GM18907 (cell line): ENCODE data around the gene CC2D1A.
"Not testable (repeated sequence)": the region's sequence is repeated elsewhere in the genome, so short reads cannot be mapped to it uniquely, and the experiment has no call there.

Experiments used
- ATAC-seq: cut with Tn5 transposase; IDR thresholded peaks from one replicate; pipeline ENCODE4 v1.9.1; 2021; ENCODE audit warnings: mild to moderate bottlenecking, moderate library complexity; ENCODE audit not compliant: unreplicated experiment

The CC2D1A gene

DNA sequence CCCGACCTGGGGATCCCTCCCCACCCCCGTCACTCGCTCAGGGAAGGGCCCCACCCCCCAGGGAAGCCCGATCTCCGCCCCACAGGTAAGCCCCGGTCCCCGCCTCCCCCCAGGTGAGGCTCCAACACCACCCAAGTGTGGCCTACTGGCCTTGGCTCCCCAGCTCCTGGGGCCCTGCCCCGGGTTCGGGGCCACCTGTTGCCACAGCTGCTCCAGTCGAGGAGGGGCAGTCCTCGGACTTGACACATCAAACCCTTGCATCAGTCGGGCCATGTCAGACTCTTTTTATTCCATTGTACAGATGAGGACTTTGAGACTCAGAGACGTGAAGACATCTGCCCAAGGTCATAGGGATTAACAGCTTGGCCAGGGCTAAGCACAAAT, 512 bp downstream of the CC2D1A start:
- no peak for ATAC-seq

DNA sequence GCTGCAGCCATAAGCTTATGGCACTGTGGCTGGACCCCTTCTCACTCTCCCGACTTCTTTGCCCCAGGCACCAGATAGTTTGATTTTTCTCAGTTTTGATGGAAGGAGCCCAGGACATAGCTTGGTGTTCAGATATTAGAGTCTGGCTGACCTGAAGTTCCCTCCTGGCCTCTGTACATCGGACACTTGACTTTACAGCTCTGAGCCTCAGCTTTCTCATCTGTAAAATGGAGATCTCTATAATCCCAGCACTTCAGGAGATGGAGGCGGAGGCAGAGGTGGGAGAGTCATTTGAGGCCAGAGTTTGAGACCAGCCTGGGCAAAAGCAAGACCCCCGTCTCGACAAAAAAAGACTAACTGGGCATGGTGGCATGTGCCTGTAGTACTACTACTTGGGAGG, 909 bp downstream of the CC2D1A start:
- ATAC-seq: no peak

DNA sequence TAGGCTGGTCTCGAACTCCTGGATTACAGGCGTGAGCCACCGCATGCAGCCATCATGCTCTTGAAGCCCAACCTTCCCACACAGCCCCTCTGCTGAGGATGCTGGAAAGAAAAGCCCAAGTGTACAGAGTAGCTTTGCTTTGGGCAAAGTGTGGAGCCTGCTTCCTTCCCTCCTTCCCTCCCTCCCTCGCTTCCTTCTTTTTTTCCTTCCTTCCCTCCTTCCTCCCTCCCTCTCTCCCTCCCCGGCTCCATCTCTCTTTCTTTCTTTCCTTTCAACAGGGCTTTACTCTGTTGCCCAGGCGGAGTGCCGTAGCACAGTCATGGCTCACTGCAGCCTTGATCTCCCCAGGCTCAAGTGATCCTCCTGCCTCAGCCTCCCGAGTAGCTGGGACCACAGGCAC, 2.7 kb downstream of the CC2D1A start:
- no peak for ATAC-seq

DNA sequence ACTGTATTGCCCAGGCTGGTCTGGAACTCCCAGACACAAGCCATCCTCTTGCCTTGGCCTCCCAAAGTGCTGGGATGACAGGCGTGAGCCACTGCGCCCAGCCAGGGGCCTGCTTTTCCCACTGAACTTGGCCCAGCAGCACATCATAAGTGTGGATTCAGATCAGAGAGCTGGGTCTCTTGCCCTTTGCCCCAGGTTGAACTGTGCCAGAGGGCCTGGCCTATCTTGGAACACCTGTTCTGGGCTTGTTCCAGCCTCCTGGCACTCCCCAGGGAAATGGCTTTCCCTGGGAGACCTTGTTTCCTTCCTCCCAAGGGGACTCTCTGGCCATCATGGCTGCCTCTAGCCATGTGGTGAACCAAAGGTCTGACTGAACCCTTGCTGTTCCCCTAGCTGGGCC, 3.4 kb downstream of the CC2D1A start:
- ATAC-seq: no peak

DNA sequence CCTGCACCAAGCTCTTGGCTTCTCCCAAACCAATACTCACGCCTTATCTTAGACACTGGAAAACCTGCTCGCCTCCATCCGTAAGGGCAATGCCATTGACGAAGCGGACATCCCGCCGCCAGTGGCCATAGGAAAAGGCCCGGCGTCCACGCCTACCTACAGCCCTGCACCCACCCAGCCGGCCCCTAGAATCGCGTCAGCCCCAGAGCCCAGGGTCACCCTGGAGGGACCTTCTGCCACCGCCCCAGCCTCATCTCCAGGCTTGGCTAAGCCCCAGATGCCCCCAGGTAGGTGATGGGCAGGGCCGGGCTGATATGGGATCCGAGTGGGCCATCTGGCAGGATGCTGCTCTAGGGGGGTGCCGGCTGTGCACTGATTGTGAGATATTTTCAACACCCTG, 7.4 kb downstream of the CC2D1A start:
- ATAC-seq: no peak

DNA sequence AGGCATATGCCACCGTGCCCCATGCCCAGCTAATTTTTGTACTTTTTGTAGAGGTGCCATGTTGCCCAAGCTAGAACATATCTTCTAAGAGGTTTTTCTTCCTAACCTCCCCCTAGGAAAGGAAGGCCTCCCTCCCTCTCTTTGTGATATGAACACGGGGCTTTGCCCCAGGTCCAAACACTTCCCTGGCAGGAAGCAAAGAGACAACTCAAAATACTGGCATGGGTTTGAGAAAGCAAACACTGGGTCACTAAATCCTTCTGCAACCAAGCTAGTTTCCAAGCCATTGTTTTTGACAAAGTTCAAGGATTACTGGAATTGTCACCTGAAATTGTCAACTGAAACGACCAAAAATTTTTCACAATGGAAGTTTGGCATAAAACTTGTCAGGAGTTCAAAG, 8.8 kb downstream of the CC2D1A start:
- ATAC-seq: no peak

DNA sequence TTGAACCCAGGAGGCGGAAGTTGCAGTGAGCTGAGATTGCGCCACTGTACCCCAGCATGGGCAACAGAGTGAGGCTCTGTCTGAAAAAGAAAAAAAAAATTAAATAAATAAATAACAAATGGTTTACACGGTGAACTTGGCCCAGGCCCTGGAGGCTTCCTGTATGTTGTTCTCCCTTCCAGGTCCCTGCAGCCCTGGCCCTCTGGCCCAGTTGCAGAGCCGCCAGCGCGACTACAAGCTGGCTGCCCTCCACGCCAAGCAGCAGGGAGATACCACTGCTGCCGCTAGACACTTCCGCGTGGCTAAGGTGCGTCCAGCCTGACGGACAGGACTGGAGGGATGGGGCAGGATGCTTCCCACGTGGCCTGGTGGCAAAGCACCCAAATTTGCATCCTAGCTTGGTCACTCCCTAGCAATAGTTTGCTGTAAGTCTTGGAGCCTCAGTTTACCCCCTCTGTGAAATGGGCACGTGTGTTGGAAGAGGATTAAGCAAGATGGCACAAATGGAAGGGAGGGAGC, 11.9 kb downstream of the CC2D1A start:
- ATAC-seq: no peak

DNA sequence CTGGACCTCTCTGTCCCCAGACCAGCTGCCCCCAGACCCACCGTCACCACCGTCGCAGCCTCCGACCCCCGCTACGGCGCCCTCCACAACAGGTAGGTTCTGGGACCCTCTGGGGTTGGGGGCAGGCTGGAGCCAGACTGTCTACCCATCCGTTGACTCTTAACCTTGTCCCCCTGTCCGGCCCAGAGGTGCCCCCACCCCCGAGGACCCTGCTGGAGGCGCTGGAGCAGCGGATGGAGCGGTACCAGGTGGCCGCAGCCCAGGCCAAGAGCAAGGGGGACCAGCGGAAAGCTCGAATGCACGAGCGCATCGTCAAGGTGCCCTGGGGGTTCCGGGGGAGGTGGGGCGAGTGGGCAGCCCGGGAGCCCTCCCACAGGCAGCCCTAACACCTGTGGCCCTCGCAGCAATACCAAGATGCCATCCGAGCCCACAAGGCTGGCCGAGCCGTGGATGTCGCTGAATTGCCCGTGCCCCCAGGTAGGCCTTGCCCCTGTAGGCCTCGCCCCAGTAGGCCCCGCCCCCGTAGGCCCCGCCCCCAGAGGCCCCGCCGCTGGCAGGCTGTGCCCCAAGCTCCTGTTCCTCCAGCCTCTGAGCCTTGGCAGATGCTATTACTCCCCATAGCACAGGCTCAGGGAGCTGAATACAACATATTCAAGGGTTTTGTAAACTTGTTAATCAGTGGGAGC, 12.9 kb downstream of the CC2D1A start:
- ATAC-seq: no peak

DNA sequence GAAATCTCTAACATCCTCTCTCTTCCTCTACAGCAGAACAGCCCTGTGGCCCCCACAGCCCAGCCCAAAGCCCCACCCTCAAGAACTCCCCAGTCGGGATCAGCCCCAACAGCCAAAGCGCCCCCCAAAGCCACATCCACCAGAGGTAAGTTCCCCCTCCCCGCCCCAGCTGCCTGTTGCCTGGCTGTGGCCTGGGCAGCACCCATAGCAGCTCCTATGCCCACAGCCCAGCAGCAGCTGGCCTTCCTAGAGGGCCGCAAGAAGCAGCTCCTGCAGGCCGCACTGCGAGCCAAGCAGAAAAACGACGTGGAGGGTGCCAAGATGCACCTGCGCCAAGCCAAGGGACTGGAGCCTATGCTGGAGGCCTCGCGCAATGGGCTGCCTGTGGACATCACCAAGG, 14.5 kb downstream of the CC2D1A start:
- no peak for ATAC-seq

DNA sequence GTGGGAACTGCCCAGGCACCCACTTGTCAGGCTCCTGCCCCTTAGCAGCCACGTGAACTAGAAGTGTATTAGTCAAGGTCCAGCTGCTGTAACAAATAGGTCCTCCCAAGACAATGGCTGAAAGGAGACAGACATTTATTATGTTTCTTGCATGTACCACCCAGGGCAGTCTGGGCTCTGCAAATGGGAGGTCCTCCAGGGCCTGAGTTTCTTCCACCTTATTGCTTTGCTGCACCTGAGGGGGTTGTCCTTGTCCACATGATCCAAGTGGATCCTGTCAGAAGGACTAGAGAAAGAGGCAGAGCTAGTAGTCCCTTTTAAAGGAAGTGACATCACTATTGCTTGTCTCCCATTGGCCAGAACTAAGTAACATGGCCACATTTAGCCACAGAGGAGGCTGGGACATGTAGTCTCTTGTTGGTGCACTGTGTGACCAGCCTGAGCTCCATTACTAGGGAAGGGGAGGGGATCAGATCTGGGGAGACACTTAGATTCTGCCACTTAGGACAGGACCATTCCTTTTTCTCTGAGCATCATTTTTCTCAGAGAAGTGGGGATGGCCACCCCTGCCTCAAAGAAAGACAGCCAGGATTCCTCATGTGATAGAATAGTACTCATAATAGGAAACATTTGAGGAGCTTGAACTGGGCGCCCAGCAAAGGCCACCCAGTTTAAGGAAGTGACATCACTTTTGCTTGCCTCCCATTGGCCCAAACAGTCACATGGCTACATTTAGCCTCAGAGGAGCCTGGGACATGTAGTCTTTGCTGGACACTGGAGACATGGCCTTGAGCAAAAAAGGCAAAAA, 15.1 kb downstream of the CC2D1A start:
- ATAC-seq: no peak

DNA sequence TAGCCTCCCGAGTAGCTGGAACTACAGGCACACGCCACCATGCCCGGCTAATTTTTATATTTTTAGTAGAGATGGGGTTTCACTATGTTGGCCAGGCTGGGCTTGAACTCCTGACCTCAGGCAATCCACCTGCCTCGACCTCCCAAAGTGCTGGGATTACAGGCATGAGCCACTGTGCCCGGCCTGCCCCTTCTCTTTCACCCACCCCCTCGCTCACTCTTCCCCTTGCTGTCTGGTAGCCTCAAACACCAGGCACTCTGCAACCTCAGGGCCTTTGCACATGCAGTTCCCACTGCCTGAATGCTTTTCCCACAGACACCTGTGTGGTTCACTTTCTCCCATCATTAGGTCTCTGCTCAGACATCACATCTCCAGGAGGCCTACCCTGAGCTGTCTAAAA, 16.1 kb downstream of the CC2D1A start:
- ATAC-seq: not testable (repeated sequence)

DNA sequence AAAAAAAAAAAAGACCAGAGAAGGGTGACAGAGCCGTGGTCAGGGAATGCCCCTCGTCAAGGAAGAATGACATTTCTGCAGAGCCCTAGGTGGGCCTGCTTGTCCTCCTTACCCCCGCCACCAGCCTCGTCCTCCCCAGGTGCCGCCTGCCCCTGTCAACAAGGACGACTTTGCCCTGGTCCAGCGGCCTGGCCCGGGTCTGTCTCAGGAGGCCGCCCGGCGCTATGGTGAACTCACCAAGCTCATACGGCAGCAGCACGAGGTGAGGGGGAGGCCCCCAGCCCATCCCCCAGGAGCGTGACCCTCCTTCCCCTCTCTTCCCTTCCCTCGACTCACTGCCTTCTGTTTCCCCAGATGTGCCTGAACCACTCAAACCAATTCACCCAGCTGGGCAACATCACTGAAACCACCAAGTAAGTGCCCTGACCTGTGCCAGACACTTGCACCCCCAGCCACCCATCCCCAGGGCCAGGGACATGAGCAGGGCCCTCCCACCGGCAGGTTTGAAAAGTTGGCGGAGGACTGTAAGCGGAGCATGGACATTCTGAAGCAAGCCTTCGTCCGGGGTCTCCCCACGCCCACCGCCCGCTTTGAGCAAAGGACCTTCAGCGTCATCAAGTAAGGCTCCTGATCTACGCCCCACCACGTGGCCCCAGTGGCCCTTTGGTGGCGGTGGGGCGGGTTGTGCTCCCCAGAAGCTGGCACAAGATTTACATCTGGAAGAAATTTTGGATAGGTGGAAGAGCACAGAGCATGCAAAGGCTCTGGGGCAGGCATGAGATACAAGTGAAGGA, 17.4 kb downstream of the CC2D1A start:
- ATAC-seq: no peak

DNA sequence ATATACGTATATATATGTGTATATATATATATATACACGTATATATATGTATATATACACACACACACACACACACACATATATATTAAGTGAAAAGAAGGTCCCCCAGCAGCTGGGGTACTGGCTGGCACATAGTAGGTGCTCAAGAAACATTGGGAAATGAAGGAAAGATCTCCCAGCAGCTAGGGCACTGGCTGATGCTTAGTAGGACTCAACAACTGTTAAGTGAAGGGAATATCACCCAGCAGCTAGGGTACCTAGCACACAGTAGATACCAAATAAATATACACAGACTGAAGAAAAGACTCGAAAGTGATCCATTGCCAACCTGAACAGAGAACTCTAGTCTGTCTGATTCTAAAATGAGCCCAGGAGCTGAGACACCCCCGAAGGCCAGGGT, 20.0 kb downstream of the CC2D1A start:
- no peak for ATAC-seq

DNA sequence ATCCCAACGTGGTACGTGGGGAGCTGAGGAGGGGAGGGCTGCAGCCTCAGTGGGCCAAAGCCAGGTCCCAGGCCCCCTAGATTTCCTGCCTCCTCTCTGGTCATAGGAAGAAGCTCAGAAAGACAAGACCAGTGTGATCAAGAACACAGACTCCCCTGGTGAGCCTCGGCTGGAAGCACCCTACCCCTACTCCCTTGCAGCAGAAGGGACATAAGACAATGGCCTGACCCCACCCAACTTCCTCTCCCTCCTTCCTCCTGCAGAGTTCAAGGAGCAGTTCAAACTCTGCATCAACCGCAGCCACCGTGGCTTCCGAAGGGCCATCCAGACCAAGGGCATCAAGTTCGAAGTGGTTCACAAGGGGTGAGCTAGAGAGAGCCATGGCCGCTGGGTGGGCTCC, 20.7 kb downstream of the CC2D1A start:
- ATAC-seq: no peak

DNA sequence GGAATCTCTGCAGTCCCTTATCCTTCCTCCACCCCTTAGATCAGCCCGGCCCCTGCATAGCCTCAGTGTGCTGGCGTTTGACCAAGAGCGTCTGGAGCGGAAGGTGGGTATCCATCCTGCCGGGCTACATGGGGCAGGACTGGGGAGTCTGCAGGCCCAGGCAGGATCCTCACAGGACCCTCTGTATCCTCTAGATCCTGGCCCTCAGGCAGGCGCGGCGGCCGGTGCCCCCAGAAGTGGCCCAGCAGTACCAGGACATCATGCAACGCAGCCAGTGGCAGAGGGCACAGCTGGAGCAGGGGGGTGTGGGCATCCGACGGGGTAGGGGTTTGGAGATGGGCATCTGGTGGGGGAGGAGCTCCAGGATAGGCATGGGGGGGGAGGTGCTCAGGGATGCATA, 23.3 kb downstream of the CC2D1A start:
- ATAC-seq: no peak

DNA sequence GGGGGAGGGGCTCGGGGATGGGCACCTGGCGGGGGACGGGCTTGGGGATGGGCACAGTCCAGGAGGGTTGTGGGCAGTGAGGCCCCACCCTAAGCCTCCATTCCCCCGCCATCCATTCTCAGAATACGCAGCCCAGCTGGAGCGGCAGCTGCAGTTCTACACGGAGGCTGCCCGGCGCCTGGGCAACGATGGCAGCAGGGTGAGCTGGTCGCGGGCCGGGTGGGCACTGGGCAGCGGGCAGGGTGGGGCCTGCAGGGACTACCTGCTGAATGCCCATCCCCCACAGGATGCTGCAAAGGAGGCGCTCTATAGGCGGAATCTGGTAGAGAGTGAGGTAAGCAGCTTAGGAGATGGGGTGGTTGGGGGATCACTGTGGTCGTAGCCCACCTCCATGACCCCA, 24.0 kb downstream of the CC2D1A start:
- no peak for ATAC-seq

DNA sequence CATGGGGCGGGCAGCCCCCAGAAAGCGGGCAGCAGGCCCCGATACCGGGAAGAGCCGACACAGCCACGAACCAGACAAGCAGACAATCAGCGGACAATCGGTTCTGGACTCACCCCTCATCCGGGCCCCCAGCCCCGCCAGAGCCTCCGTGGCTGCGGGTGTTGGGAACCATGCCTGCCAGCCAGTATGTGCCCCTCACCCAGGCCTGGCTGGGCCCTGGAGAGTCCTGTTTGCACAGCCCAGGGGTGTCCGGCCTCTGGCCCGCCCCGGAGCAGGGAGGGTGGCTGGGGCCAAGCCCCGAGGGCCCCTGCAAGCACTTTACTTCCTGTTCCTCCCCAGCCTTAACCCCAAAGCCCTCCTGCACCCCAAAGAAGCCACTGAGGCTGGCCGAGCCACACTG, 24.4 kb downstream of the CC2D1A start:
- ATAC-seq: no peak

DNA sequence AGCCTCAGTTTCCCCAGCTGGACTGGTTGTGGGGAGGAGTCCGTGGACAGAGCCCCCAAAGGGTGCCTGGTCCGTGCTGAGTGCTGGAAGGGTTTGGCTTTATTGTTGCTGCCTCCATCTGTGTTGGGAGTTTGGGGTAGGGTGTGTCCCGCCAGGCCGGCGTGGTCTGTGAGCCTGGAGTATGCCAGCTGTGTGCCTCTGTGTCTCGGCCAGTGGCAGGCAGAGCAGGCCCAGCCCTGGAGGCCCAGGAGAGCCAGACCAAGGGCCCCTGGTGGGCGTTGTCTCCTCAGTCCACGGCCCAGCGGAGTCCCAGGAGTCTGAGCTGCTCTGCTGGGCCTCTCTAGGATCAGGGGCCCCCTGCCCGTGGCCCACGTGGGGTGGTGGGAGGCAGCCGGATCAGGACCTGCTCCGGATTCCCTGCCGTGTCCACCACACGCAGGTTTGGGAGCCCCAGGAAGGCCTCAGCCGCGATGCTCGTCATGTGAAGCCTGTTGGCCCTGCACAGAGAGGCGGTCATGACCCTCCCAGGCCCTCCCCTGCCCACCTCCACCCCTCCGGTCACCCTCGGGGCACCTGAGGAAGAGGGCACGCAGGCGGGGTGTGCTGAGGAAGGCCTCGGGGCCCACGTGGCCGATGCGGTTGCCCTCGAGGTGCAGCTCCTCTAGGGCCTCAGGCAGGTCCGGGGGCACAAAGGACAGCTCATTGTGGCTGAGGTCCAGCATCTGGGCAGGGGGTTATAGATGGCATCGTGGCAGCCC, 25.6 kb downstream of the CC2D1A start:
- no peak for ATAC-seq

DNA sequence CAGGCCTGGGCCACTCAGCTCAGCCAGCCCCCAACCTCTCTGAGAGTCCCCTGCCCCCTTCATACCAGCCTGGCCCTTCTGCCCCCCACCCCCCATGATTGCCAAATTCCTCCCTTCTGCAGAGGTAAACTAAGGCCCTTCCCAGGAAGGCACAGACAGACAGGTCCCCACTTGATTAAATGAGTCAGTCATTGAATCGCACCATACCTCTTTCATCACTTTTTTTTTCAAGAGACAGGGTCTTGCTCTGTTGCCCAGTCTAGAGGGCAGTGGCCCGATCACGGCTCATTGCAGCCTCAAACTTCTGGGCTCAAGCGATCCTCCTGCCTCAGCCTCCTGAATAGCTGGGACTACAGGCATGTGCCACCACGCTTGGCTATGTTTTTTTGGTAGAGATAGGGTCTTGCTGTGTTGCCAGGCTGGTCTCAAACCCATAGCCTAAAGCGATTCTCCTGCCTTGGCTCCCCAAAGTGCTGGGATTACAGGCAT, 26.2 kb downstream of the CC2D1A start:
- ATAC-seq: no peak

DNA sequence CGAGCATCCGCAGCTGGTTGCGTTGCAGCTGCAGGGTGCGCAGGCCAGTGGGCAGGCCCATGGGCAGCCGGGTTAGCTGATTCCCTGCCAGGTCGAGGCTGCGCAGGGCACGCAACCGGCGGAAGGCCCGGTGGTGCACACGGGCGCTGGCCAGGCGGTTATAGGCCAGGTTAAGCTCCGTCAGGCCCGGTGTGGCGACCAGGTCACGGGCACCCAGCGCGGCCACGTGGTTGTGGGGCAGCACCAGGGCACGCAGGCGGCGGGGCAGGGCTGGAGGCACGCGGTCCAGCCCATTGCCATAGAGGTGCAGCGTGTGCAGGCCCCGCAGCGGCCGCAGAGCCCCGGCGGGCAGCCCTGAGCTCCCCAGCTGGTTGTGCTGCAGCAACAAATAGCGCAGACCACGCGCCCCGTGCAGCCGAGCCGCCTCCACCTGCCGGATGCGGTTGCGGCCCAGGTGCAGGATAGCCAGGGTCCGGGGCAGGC, 27.0 kb downstream of the CC2D1A start:
- ATAC-seq: no peak

DNA sequence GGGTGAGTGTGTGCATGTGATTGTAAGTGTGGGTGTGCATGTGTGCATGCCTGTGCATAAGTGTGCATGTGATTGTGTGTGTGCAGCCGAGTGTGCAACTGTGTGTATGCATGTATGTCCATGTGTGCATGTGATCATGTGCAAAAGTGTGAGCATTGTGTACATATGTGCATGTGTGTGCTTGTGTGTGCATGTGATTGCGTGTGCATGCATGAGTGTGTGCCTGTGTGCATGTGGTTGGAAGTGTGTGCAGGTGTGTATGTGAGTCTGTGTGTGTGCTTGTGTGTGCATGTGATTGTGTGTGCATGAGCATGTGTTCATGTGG, 28.7 kb downstream of the CC2D1A start:
- no peak for ATAC-seq
